DLD1 (cell line): ENCODE results near the gene MEIKIN.
"Not testable (repeated sequence)": the region's sequence is repeated elsewhere in the genome, so short reads cannot be mapped to it uniquely, and the experiment has no call there.

Experiments
- in situ Hi-C: cut with HindIII; loops from 2 replicates; pipeline ENCODE4 v1.10.0; 2017; ENCODE audit warnings: low sequenced_read_pairs

MEIKIN gene

DNA sequence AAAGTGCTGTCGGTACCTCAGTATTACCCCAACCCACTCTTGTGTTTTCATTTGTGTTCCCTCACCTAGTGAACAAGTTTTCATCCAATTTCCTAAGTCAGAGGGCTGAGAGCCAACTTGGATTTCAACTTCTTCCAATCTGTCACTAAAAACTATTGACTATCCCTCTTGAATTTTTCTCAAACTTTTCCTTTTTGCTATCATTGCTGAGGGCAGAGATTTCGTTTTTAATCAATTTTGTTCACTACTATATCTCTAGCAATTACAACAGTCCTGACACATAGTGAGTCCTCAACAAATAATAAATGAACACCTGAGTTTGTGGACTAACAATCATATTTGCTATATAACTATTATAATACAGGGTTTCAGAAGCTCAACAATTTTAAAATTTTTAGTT is 29.0 kb downstream of the MEIKIN start:
- in situ Hi-C loops: loop anchor here (5.0 kb wide), 1 partner anchor 86 kb away; no protein-coding TSS in a partner anchor

DNA sequence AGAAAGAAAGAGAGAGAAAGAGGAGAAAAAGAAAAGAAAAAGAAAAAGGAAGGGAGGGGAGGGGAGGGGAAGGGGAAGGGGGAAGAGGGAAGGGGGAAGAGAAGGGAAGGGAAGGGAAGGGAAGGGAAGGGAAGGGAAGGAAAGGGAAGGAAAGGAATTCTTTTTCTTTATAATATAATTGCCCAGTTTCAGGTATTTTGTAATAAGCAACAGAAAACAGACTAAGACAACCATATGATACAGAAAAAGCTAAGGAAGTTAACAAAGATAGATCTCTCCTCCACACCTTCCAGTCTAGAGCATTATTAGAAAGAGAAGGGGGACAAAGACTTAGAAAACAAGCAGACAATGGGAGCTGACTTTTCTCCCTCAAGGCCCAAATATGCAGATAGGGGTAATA is 31.0 kb downstream of the MEIKIN start:
- in situ Hi-C loops: no loop called here

GRCh38 chr5:131913603-131914002 is 31.9 kb downstream of the MEIKIN start:
- in situ Hi-C loops: no loop called here

DNA sequence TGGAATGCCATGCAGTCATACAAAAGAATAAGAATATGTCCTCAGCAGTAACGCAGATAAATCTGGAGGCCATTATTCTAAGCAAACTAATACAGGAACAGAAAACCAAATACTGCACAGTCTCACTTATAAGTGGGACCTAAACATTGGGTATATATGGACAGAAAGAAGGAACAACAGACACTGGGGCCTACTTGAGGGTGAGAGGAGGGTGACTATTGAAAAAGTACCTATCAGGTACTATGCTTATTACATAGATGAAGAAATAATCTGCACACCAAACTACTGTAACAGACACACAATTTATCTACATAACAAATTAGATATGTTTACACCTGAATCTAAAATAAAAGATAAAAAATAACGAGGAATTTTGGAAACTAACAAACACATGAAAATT is 38.8 kb downstream of the MEIKIN start:
- in situ Hi-C loops: no loop called here

GRCh38 chr5:131902266-131902665 is 43.2 kb downstream of the MEIKIN start:
- in situ Hi-C loops: not testable (repeated sequence)

DNA sequence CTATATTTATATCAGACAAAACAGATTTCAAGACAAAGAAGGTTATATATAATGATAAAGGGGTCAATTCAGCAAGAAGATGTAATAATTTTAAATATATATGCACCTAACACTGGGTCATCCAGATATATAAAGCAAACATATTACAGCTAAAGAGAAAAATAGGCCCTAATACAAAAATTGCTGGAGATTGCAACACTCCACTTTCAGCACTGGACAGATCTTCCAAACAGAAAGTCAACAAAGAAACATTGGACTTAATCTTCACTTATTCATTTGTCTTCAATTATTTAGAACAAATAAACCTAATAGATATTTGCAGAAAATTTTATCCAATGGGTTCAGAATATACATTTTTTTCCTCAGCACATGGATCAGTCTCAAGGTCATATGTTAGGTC is 45.8 kb downstream of the MEIKIN start:
- in situ Hi-C loops: no loop called here

GRCh38 chr5:131883984-131884383 is 61.5 kb downstream of the MEIKIN start:
- in situ Hi-C loops: no loop called here

GRCh38 chr5:131879705-131880104 is 65.8 kb downstream of the MEIKIN start:
- in situ Hi-C loops: no loop called here

DNA sequence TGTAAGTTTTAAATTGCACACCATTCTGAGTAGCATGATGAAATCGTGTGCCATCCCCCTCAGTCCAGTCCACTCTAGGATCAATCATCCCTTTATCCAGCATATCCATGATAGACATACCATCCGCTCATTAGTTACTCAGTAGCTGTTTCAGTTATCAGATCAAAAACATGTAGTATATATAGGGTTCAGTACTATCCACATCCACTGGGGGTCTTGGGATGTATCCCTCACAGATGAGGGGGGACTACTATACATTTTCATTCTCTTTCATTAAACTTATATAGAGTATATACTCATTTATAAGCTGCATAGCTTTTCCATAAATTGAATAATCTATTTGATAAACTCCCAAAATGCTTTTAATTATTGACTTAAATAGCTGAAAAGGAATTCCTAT is 67.6 kb downstream of the MEIKIN start:
- in situ Hi-C loops: no loop called here

DNA sequence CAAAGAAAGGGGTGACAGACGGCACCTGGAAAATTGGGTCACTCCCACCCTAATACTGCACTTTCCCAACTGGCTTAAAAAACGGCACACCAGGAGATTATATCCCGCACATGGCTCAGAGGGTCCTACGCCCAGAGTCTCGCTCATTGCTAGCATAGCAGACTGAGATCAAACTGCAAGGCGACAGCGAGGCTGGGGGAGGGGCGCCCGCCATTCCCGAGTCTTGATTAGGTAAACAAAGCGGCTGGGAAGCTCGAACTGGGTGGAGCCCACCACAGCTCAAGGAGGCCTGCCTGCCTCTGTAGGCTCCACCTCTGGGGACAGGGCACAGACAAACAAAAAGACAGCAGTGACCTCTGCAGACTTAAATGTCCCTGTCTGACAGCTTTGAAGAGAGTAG is 74.2 kb downstream of the MEIKIN start:
- in situ Hi-C loops: not testable (repeated sequence)

GRCh38 chr5:131867524-131867923 is 77.9 kb downstream of the MEIKIN start:
- in situ Hi-C loops: no loop called here

- in situ Hi-C loops: no loop called here
Observed at GRCh38 chr5:131863700-131864099, 81.8 kb downstream of the MEIKIN start.

DNA sequence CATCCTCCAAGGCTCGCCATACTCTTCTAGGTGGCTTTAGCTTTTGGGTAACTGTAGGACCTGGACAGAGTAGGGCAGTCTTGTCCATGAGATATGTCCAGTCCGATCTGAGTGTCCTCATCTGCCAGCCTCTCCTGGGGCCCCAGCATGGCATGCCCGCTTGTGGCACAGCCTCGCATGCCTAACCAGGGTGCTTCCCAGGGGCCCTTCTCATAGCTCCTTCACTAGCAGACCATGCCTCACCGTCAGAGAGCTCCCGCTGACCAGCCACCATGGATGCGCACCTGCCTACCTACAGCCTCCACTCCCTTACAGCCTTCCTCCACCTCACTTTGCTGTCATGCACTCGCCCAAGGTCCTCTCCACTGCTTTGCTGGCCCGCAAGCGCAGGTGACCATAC is 88.1 kb downstream of the MEIKIN start:
- in situ Hi-C loops: no loop called here

DNA sequence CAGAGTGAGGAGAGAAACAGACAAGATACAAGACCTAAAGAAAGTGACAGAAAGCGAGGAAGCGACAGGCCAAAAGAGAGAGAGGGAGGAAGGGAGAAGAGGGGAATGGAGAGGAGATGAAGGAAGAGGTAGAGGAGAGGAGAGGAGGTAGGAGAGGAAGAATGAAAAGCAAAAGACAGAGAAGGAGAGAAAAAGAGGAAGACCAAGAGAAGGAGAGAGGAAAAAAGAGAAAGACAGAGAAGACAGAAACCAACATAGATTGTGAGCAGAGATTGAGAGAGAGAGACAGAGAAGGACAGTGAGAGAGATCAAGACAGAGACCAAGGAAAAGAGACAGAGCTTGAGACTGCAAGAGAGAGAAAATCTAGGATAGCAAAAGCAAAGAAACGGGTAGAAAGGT is 90.0 kb downstream of the MEIKIN start:
- in situ Hi-C loops: no loop called here

DNA sequence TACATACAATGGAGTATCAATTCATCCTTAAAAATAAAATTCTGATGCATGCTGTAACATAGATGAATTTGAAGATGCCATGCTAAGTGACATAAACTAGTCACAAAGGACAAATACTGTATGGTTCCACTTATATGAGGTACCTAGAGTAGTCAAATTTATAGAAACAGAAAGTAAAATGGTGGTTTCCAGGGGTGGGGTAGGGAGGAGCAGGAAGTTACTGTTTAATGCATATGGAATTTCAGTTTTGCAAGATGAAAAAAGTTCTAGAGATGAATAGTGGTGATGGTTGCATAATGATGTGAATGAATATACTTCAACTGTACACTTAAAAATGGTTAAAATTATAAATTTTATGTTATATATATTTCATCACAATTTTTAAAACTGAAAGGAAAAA is 91.3 kb downstream of the MEIKIN start:
- in situ Hi-C loops: no loop called here

- in situ Hi-C loops: no loop called here
Observed at GRCh38 chr5:131848662-131849061, 96.8 kb downstream of the MEIKIN start.

DNA sequence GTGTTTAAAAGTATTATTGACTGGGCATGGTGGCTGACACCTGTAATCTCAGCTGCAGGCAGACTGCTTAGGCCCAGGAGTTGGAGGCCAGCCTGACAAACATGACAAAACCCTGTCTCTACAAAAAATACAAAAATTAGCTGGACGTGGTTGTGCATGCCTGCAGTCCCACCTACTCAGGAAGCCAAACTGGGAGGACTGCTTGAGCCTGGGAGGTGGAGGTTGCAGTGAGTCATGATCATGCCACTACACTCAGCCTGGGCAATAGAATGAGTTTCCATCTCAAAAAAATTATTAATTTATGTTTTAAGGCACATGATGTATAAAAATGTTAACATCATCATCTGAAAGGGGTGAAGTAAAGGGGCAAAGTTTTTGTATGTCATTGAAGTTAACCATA is 98.9 kb downstream of the MEIKIN start:
- in situ Hi-C loops: no loop called here

- in situ Hi-C loops: no loop called here
Observed at GRCh38 chr5:131845828-131846227, 99.6 kb downstream of the MEIKIN start.

GRCh38 chr5:131842971-131843370 is 102.5 kb downstream of the MEIKIN start:
- in situ Hi-C loops: not testable (repeated sequence)

DNA sequence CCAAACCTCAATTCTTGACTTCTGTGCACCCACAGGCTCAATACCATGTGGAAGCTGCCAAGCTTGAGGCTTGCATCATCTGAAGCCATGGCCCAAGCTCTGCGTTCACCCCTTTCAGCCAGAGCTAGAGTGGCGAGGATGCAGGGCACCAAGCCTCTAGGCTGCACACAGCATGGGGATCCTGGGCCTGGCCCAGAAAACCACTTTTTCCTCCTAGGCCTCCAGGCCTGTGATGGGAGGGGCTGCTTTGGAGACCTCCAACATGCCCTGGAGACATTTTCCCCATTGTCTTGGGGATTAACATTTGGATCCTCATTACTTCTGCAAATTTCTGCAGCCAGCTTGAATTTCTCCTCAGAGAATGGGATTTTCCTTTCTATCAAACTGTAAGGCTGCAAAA is 112.8 kb downstream of the MEIKIN start:
- in situ Hi-C loops: not testable (repeated sequence)

- in situ Hi-C loops: no loop called here
Observed at GRCh38 chr5:131825404-131826013, 120.0 kb downstream of the MEIKIN start.

GRCh38 chr5:131824631-131825030 is 120.8 kb downstream of the MEIKIN start:
- in situ Hi-C loops: no loop called here

- in situ Hi-C loops: no loop called here
Observed at GRCh38 chr5:131821221-131821620, 124.2 kb downstream of the MEIKIN start.
